HG03575 (cell line): ENCODE results near the gene PEX14.

Experiments
- ATAC-seq: cut with Tn5 transposase; IDR thresholded peaks from one replicate; pipeline ENCODE4 v1.9.1; 2021; ENCODE audit not compliant: unreplicated experiment, insufficient number of reproducible peaks, low FRiP score; ENCODE audit errors: extremely low read depth

PEX14 gene

GRCh38 chr1:10604966-10605365 lies 130.2 kb downstream of the PEX14 start:
- no peak for ATAC-seq

DNA sequence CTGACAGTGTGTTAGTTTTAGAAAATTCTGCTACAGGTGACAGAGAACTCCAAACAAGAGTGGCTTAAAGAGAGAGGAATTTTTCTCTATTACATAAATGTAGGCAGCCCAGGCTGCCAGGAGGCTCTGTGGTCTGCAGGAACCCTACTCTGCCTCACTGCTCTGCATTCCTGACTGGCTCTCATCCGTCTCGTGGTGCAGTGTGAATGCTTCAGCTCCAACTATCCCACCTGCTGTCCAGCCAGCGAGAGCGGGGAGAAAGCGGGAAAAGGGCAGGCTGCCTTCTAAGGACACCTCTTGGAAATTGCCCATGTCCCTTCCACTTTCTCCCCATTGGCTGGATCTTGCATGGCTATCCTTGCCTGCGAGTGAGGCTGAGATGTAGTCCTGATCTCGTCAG lies 131.3 kb downstream of the PEX14 start:
- no peak for ATAC-seq

- no peak for ATAC-seq
Observed at GRCh38 chr1:10607228-10607627, 132.5 kb downstream of the PEX14 start.

DNA sequence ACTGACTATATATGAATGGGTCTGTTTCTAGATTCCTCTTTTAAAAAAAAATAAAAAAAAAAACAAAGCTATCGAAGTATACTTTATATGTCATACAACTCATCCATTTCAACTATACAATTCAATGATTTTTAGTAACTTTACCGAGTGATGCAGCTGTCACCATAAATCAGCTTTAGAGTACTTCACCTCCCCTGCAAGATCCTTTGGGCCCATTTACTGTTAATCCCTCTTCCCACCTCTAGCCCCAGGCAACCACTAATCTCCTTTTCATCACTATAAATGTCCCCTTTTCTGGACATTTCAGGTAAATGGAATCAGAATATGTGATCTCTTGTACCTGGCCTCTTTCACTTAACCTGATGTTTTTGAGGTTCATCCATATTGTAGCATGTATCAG lies 133.9 kb downstream of the PEX14 start:
- no peak for ATAC-seq

- ATAC-seq: no peak
Observed at GRCh38 chr1:10610901-10611600, 136.3 kb downstream of the PEX14 start.

- no peak for ATAC-seq
Observed at GRCh38 chr1:10612436-10613160, 137.8 kb downstream of the PEX14 start.

GRCh38 chr1:10613340-10613739 lies 138.6 kb downstream of the PEX14 start:
- ATAC-seq: no peak

DNA sequence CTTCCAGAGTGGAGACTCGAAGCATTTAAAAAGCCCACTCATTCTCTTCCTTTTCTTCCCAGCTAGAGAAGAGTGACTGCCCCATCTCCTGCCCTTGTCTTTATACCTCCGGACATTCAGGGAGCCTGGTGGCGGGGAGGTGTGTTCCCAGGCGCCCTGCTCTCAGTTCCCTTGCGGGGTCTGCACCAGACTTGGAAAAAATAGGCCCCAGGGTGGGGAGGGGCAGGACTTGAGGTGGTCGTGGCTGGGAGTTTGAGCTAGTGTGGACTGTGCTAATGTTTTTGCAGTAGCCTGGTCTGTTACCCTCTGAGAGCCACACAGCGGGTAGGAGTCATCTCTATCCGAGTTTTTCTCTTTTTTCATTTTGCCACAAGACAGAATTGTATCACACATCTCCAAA lies 139.1 kb downstream of the PEX14 start:
- no peak for ATAC-seq

DNA sequence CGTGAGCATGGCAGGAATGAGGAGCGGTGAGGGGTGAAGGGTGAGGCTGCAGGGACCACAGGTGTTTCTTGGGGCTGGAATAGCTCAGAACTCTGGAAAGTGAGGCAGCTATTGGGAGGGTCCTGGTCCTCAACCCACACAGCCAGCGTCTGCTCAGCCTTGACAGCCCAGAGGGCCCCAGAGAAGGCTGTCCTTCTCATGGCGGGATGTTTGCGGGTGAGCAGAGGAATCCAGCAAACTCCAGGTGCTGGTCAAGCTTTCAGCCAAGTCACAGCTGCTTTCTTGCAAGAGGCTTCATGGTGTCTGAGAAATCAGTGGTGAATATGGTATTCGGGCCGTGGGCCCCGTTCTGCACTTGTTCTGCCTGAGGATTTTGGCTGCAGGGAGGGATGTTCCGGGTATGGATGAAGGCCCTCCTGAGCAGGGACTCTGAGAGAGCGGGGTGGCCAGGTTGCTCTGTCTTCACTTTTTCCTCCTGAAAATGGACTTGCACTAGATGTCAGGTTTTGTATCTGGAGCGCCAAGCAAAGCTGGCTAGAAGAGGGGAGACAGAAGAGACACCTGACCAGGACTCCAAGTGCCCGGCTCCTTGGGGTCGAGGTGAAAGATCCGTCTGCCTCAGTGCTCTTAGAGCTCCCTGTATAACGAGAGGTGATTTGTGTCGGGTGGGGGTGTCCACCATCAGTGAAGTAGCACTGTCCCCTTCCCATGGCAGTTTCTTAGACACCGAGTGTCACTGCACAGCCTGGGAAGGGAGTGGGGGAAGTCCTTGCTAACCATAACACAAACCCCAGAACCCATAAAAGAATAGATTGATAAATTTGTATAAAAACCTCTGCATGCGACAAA lies 139.9 kb downstream of the PEX14 start:
- no peak for ATAC-seq

- no peak for ATAC-seq
Observed at GRCh38 chr1:10615332-10615731, 140.6 kb downstream of the PEX14 start.

DNA sequence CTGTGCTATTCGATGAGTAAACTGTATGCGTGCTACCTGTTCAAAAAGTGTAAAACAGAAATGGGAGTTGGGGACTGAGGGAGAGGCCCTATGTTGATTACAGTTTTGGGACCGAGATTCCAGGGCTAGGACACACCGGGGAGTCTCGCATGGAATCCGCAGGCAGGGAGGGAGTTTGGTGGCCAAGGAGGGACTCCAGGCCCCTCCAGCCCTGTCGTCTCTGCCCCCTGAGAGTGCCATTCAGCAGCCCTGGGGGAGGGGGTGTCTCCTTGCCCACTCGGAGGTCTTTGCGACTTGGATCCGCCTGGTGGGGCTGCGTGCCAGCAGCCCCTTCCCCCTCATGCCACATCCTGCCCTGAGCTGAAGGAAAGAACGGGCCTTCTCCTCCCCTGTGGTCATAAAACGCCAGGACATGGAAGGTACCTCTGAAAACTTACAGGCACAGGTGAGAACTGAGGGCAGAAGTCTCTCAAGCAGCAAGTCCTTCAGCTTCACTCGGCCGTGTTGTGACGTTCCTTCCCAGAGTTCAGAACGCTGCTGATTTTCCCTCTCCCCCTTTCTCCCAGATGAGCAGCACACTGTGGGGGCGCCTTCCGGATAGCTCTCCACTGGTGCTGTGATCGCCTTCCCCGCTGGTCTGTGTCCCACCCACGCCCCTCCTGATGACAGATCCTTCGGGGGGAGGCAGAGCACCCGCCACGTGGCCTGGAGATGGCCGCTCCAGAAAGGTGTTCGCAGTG lies 141.4 kb downstream of the PEX14 start:
- no peak for ATAC-seq

DNA sequence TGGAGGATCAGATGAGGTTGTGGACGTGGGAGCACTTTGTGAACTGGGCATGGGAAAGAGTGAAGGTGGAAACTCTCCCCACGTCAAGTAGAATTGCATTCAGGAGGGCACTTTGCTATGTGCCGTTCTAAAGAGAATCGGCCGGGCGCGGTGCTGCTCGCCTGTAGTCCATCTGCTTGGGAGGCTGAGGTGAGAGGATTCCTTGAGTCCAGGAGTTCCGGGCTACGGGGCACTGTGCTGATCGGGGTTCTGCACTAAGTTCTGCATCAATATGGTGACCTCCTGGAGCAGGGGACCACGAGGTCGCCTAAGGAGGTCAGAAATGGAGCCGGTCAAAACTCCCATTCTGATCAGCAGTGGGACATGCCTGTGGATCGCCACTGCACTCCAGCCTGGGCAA lies 141.9 kb downstream of the PEX14 start:
- no peak for ATAC-seq

- ATAC-seq: no peak
Observed at GRCh38 chr1:10617318-10617717, 142.6 kb downstream of the PEX14 start.

DNA sequence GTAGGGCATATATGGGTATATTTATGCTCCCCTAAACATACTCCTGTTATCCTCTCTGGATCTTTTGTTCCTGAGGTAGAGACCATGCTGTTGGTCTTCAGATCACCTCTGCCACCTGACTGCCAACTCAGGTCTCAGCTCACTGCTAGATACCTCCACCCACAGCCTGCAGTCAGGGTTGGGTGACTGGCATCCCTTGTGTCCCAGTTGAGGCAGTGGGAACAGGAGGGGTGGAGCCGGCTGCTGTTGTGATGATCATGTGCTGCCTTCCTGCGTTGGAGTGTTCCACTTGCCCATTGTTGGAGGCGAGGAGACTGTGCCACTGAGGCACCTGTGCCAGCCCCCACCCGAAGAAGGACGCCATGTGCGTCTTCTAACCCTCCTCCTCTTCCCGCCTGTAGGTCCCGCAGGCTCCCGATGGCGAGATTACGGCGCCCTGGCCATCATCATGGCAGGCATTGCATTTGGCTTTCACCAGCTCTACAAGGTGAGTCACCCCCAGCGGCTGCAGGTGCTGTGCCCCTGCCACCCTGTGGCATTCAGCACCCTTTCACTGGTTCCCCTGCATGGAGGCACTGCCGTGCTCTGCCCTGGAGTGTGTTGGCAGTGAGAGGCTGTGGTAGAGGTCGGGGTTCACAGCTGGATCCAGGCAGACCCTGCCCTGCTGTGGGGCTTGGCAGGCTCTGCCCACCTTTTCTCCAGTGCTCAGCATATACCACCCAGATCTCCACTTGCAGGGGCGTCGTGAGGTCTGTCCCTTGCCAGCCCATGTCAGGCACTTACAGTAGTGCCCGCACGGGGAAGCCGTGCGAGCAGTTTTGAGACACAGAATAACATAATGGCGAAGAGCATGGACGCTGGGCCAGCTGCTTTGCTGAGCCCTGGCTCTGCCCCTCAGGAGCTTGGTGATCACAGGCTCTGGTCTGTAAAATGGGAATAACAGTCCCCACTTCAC lies 143.5 kb downstream of the PEX14 start:
- ATAC-seq: no peak

DNA sequence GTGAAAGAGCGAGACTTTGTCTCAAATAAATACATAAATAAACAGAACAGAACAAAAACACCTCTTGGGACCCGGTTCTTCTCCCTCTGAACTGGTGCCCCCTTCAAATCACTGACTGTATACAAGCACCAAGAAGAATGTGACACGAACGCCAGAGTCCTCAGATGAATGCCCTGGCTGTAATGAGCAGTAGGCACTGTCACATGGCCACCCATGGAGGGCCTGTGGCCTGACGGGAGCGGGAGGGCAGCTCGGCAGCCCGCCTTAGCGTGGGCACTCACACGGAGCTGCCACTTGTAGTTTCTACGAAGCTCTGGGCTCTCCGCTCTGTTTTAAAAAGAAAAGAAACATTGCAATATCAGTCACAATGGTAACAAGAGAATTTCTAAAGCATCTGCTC lies 146.0 kb downstream of the PEX14 start:
- ATAC-seq: no peak

DNA sequence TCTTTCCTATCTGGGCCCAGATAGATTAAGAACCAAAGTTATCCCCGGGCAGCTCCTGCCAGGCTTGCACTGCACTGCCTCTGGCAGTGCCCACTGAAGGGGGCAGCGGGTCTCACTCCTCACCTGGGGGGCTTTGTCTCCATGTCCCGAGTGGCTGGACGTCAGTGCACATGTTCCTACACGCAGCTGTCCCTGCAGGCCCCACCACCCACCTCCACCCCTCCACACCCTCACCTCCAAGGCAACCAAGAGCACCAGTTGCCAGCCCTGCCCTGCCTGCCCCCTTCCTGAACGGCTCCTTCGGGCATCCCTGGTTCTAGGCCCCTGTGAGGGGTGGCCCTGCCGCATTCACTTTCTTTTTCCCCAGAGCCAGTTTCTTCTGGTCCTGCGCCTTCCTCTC lies 147.2 kb downstream of the PEX14 start:
- ATAC-seq: no peak

DNA sequence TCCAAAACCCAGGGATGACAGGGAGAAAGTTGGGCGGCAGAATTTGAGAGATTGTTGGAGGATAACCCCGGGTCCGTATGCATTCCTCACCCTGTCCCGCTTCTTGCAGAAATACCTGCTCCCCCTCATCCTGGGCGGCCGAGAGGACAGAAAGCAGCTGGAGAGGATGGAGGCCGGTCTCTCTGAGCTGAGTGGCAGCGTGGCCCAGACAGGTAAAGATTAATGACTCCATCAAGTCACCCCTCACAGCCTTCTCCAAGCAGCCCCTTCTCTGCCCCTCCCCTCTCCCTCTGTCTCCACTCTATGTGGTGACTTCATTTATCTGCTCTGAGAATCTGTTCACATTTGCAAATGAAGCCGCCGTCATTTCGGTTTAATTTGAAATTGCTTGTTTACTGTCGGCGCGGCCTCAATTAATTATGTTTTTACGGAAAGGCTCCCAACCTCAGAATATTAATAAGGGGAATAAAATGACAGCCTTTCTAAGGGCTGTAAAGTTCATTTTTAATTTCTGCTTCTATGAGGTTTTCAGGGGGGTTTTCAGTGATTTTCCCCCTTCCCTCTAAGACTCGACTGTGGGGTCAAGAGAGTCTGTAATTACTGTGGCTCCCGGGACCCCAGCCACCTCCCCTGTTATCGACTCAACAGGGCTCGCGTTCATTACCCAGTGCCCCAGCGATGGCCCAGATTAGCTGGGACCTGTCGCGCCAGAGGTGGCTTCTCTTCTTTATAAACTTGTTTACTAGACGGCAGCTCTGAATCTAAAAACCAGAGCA lies 148.3 kb downstream of the PEX14 start:
- ATAC-seq: no peak
